ENCODE data around the gene UPK1A. TPM values are rescaled to one million over a fixed set of nuclear protein-coding genes. Genes with fewer than 3 reads are reported as not detected.

The UPK1A gene
- total and polyA plus RNA-seq, 9 of the 15 experiments (the other 6 are each of a cell fraction or from before 2014, with no cell fraction given), result 0.06 to 0.13 TPM; not detected in 7

- in situ Hi-C loops (cut with MboI) (no loop called here), intact Hi-C loops (cut with micrococcal nuclease) (loop anchor here (1.0 to 2.0 kb wide), 4 partner anchors 24 to 214 kb away; no protein-coding TSS in a partner anchor)
- peak overlapping the region; percentile 78 to 91 for H3K9ac ChIP-seq (ENCODE audit: insufficient read depth in 1 of 2, low read depth in 2 of 2, low read length in 2 of 2)
- H4K20me1 ChIP-seq (replicated peaks; ENCODE audit: control insufficient read depth, insufficient read depth, low read length), result 0 out of 2 replicates have a peak, but pooled peaks cover 11% of the 10 kb centered on the region
- CTCF ChIA-PET (ENCODE audit: low intra/inter-chr PET ratio), result interaction anchor here (0.6 to 3.0 kb wide), 13 partner anchors 16 to 650 kb away, joined by 3 to 76 read pairs (median 4); partner anchors contain the start of gene TMEM147
- under 1% methylated on average over 42 of the region's 77 CpGs for WGBS (ENCODE audit: insufficient coverage, low coverage, missing lambda C conversion rate)
- no peaks in the 10 kb centered on the region for H3K9me1 ChIP-seq (ENCODE audit: control insufficient read depth, insufficient read depth, low read length)
- H3K36me3 ChIP-seq (ENCODE audit: control insufficient read depth, insufficient read depth, low read length), result peaks cover 25% of the 10 kb centered on the region; the same call in 2 of the 3 replicates
- H3K4me3 ChIP-seq, result peak overlapping the region; percentile 96
- POLR2A ChIA-PET, result interaction anchor here (1.9 kb wide), 1 partner anchor 11 kb away, joined by 12 read pairs; no protein-coding TSS in a partner anchor
- TSS peak; percentile 90 for BruUV-seq (replicated peaks)
- peak overlapping the region; percentile 94 for H2AFZ ChIP-seq (ENCODE audit: low read depth, low read length)
- peaks cover 33% of the 10 kb centered on the region for H3K79me2 ChIP-seq (ENCODE audit: control insufficient read depth, insufficient read depth, low read length)
- peak; percentile 93 to 97 (median 94) for DNase-seq (ENCODE audit: extremely low read depth in 1 of 4, low spot score in 3 of 4)
- FAIRE-seq, result peak; percentile 96
- H3K27me3 ChIP-seq (ENCODE audit: control insufficient read depth in 2 of 2, insufficient read depth in 2 of 2, low read length in 2 of 2), result peaks cover 2 to 24% of the 10 kb centered on the region in 2 experiments; a peak in 4 of 5 replicates
- ATAC-seq, result peak; percentile 92
- peak overlapping the region; percentile 89 for H3K4me2 ChIP-seq (ENCODE audit: insufficient read depth, low read length)
- H3K4me1 ChIP-seq (replicated peaks in 1 of 2; ENCODE audit: control insufficient read depth in 2 of 2, insufficient read depth in 2 of 2, low read length in 2 of 2), result peaks cover 14 to 64% of the 10 kb centered on the region in 2 experiments
- peak overlapping the region; percentile 79 for H3K27ac ChIP-seq (ENCODE audit: extremely low read depth, low read depth, low read length)
- no peaks in the 10 kb centered on the region for H3K9me3 ChIP-seq (replicated peaks; ENCODE audit: control insufficient read depth, insufficient read depth, low read depth, low read length)
- TF ChIP-seq ZNF263 (CRISPR knock-in tag; IDR thresholded peaks at IDR 0.05; ENCODE audit: borderline replicate concordance) (peak; percentile 100), ESRRA (IDR thresholded peaks at IDR 0.05; ENCODE audit: borderline replicate concordance, low read depth) (peak; percentile 34; the same call in 1 of the 2 replicates), TAL1 (IDR thresholded peaks at IDR 0.05) (no peak), NONO (IDR thresholded peaks at IDR 0.05; ENCODE audit: low read depth in 2 of 2, low read length in 1 of 2) (peak in 1 of 2 experiments; percentile 19; a peak in 2 of 4 replicates), THRB (CRISPR knock-in tag; conservative IDR thresholded peaks at IDR 0.05) (no peak), ZNF696 (CRISPR knock-in tag; conservative IDR thresholded peaks at IDR 0.05) (no peak), RBM22 (IDR thresholded peaks at IDR 0.05; ENCODE audit: low read depth, low read length, poor library complexity, severe bottlenecking) (no peak), CHD2 (IDR thresholded peaks at IDR 0.05; ENCODE audit: low read depth, low read length) (no peak), ZNF586 (CRISPR knock-in tag; conservative IDR thresholded peaks at IDR 0.05) (no peak), TAF15 (IDR thresholded peaks at IDR 0.05; ENCODE audit: low read depth, low read length) (no peak), PRDM10 (IDR thresholded peaks at IDR 0.05; ENCODE audit: partially characterized antibody) (peak; percentile 72), ZNF12 (CRISPR knock-in tag; IDR thresholded peaks at IDR 0.05) (0 out of 2 replicates have a peak, but pooled peaks have one; percentile 38)
These were observed 50.7 kb downstream of the UPK1A start for GRCh38 chr19:35716801-35717664.

Measured in K562 (cell line).